Fibroblast of lung (primary cell): ENCODE results near the gene ST6GALNAC3.

Source experiments
- EZH2 ChIP-seq: IDR thresholded peaks from 2 replicates; pipeline ENCODE4 v1.5.1; 2012; ENCODE audit warnings: low read length, control low read depth, mild to moderate bottlenecking; ENCODE audit errors: missing control alignments
- TF ChIP-seq, protein P1 (sequence below), 2 donors: IDR thresholded peaks in 1 of 2; conservative IDR thresholded peaks in 1 of 2; 1 replicate in 1 of 2; 2 replicates in 1 of 2; pipeline ENCODE4 v1.5.1; 2011 to 2012; ENCODE audit warnings: low read length in 2 of 2, control low read depth in 1 of 2, inconsistent platforms in 1 of 2, low read depth in 1 of 2, mild to moderate bottlenecking in 1 of 2

DNA sequence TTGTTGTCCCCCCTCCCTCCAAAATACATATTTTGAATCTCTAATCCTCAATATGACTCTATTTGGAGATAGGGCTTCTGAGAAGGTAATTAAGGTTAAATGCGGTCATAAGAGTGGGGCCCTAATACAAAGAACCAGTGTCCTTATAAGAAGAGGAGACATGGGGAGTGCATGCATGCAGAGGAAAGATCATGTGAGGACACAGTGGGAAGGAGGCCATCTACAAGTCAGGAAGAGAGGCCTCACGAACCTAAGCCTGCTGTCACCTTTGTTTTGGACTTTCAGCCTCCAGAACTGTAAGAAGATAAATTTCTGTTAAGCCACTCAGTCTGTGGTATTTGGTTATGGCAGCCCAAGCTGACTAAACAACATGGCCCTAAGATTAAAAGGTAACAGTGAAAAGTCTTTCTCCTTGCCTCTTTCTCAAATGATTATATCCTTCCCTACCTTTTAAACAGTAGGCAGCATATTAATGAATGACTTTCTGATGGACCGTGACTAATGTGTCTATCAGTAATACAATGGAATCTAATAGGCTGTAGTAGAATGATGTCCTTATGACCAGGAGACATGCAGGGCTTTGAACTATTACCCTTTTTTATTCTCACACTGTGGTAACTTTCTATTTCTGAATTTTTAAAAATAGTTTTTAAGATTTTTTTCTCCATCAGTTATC is 40.6 kb upstream of the ST6GALNAC3 start:
- TF ChIP-seq, protein P1, sequence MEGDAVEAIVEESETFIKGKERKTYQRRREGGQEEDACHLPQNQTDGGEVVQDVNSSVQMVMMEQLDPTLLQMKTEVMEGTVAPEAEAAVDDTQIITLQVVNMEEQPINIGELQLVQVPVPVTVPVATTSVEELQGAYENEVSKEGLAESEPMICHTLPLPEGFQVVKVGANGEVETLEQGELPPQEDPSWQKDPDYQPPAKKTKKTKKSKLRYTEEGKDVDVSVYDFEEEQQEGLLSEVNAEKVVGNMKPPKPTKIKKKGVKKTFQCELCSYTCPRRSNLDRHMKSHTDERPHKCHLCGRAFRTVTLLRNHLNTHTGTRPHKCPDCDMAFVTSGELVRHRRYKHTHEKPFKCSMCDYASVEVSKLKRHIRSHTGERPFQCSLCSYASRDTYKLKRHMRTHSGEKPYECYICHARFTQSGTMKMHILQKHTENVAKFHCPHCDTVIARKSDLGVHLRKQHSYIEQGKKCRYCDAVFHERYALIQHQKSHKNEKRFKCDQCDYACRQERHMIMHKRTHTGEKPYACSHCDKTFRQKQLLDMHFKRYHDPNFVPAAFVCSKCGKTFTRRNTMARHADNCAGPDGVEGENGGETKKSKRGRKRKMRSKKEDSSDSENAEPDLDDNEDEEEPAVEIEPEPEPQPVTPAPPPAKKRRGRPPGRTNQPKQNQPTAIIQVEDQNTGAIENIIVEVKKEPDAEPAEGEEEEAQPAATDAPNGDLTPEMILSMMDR (conservative IDR thresholded peaks at IDR 0.05 in 1 of 2, IDR thresholded peaks at IDR 0.05 in 1 of 2; ENCODE audit: low read depth in 1 of 2, low read length in 2 of 2), result no peak
- no peak for TF ChIP-seq EZH2
